ENCODE data around the gene ZMIZ1. TPM values are rescaled to one million over a fixed set of nuclear protein-coding genes. Genes with fewer than 3 reads are reported as not detected.

Gene ZMIZ1
- total and polyA plus RNA-seq, 2 donors: 30.2 to 54.6 TPM

GRCh38 chr10:79132681-79133381 is 64.1 kb downstream of the ZMIZ1 start:
- Histone ChIP-seq H3K4me1 (ENCODE audit: insufficient read depth) (peaks cover under 1% of the 10 kb centered on the region), H3K36me3 (ENCODE audit: insufficient read depth) (no peaks in the 10 kb centered on the region), H3K4me3 (ENCODE audit: low read depth, low read length) (no peak overlapping the region), H3K27ac (ENCODE audit: low read depth) (no peak overlapping the region)
- WGBS: 42% methylated on average over 7 of the region's 7 CpGs
- DNase-seq (ENCODE audit: extremely low spot score): no peak

- 34% methylated on average over 2 of the region's 2 CpGs for WGBS
Measured at GRCh38 chr10:79133416-79133815, 64.7 kb downstream of the ZMIZ1 start.

GRCh38 chr10:79135790-79136189 is 67.0 kb downstream of the ZMIZ1 start:
- Histone ChIP-seq H3K27ac (ENCODE audit: low read depth) (no peak overlapping the region), H3K4me3 (ENCODE audit: low read depth, low read length) (no peak overlapping the region), H3K36me3 (ENCODE audit: insufficient read depth) (no peaks in the 10 kb centered on the region), H3K4me1 (ENCODE audit: insufficient read depth) (peaks cover 2% of the 10 kb centered on the region)
- DNase-seq (ENCODE audit: extremely low spot score): no peak
- 63% methylated on average over 9 of the region's 9 CpGs for WGBS

More at GRCh38 chr10:79133416-79133815, 64.7 kb downstream of the ZMIZ1 start:
- Histone ChIP-seq H3K4me1 (ENCODE audit: insufficient read depth) (peaks cover 2% of the 10 kb centered on the region), H3K4me3 (ENCODE audit: low read depth, low read length) (no peak overlapping the region), H3K36me3 (ENCODE audit: insufficient read depth) (no peaks in the 10 kb centered on the region), H3K27ac (ENCODE audit: low read depth) (no peak overlapping the region)
- no peak for DNase-seq (ENCODE audit: extremely low spot score)

GRCh38 chr10:79136236-79137005 is 67.7 kb downstream of the ZMIZ1 start:
- 51% methylated on average over 2 of the region's 2 CpGs for WGBS
- no peak for DNase-seq (ENCODE audit: extremely low spot score)
- Histone ChIP-seq H3K27ac (ENCODE audit: low read depth) (no peak overlapping the region), H3K4me3 (ENCODE audit: low read depth, low read length) (no peak overlapping the region), H3K36me3 (ENCODE audit: insufficient read depth) (no peaks in the 10 kb centered on the region), H3K4me1 (ENCODE audit: insufficient read depth) (peaks cover 2% of the 10 kb centered on the region)

- H3K27ac ChIP-seq (ENCODE audit: low read depth): peak overlapping the region; percentile 83
- no peak overlapping the region for H3K4me3 ChIP-seq (ENCODE audit: low read depth, low read length)
- DNase-seq (ENCODE audit: extremely low spot score): no peak
- no peaks in the 10 kb centered on the region for H3K36me3 ChIP-seq (ENCODE audit: insufficient read depth)
- 27% methylated on average over 8 of the region's 8 CpGs for WGBS
- peaks cover 2% of the 10 kb centered on the region for H3K4me1 ChIP-seq (ENCODE audit: insufficient read depth)
Measured at GRCh38 chr10:79137300-79137756, 68.6 kb downstream of the ZMIZ1 start.

GRCh38 chr10:79137826-79138225 is 69.1 kb downstream of the ZMIZ1 start:
- Histone ChIP-seq H3K4me3 (ENCODE audit: low read depth, low read length) (no peak overlapping the region), H3K4me1 (ENCODE audit: insufficient read depth) (peaks cover 2% of the 10 kb centered on the region), H3K27ac (ENCODE audit: low read depth) (peak overlapping the region; percentile 83), H3K36me3 (ENCODE audit: insufficient read depth) (no peaks in the 10 kb centered on the region)
- DNase-seq (ENCODE audit: extremely low spot score): no peak
- 12% methylated on average over 13 of the region's 13 CpGs for WGBS

- 75% methylated on average over 5 of the region's 5 CpGs for WGBS
- no peak for DNase-seq (ENCODE audit: extremely low spot score)
- Histone ChIP-seq H3K36me3 (ENCODE audit: insufficient read depth) (no peaks in the 10 kb centered on the region), H3K27ac (ENCODE audit: low read depth) (peak overlapping the region; percentile 83), H3K4me3 (ENCODE audit: low read depth, low read length) (no peak overlapping the region), H3K4me1 (ENCODE audit: insufficient read depth) (peaks cover 2% of the 10 kb centered on the region)
Measured at GRCh38 chr10:79138449-79139123, 69.8 kb downstream of the ZMIZ1 start.

- H3K4me3 ChIP-seq (ENCODE audit: low read depth, low read length): no peak overlapping the region
- 14% methylated on average over 26 of the region's 26 CpGs for WGBS
- DNase-seq (ENCODE audit: extremely low spot score): no peak
- H3K27ac ChIP-seq (ENCODE audit: low read depth): peak overlapping the region; percentile 86
- peaks cover 2% of the 10 kb centered on the region for H3K4me1 ChIP-seq (ENCODE audit: insufficient read depth)
- H3K36me3 ChIP-seq (ENCODE audit: insufficient read depth): no peaks in the 10 kb centered on the region
Measured at GRCh38 chr10:79139124-79139835, 70.5 kb downstream of the ZMIZ1 start.

- no peak for DNase-seq (ENCODE audit: extremely low spot score)
- Histone ChIP-seq H3K36me3 (ENCODE audit: insufficient read depth) (no peaks in the 10 kb centered on the region), H3K27ac (ENCODE audit: low read depth) (peak overlapping the region; percentile 86), H3K4me1 (ENCODE audit: insufficient read depth) (peaks cover 2% of the 10 kb centered on the region), H3K4me3 (ENCODE audit: low read depth, low read length) (no peak overlapping the region)
- WGBS: 86% methylated on average over 7 of the region's 7 CpGs
Measured at GRCh38 chr10:79140085-79140793, 71.5 kb downstream of the ZMIZ1 start.

- DNase-seq (ENCODE audit: extremely low spot score): no peak
- no peak overlapping the region for H3K4me3 ChIP-seq (ENCODE audit: low read depth, low read length)
- H3K4me1 ChIP-seq (ENCODE audit: insufficient read depth): peaks cover 2% of the 10 kb centered on the region
- H3K27ac ChIP-seq (ENCODE audit: low read depth): no peak overlapping the region
- 82% methylated on average over 15 of the region's 15 CpGs for WGBS
- no peaks in the 10 kb centered on the region for H3K36me3 ChIP-seq (ENCODE audit: insufficient read depth)
Measured at GRCh38 chr10:79140855-79141254, 72.1 kb downstream of the ZMIZ1 start.

- Histone ChIP-seq H3K4me3 (ENCODE audit: low read depth, low read length) (no peak overlapping the region), H3K4me1 (ENCODE audit: insufficient read depth) (peaks cover 4% of the 10 kb centered on the region), H3K36me3 (ENCODE audit: insufficient read depth) (no peaks in the 10 kb centered on the region), H3K27ac (ENCODE audit: low read depth) (peak overlapping the region; percentile 46)
- 46% methylated on average over 10 of the region's 10 CpGs for WGBS
- no peak for DNase-seq (ENCODE audit: extremely low spot score)
Measured at GRCh38 chr10:79142064-79142491, 73.3 kb downstream of the ZMIZ1 start.

- H3K27ac ChIP-seq (ENCODE audit: low read depth): peak overlapping the region; percentile 38
- H3K36me3 ChIP-seq (ENCODE audit: insufficient read depth): no peaks in the 10 kb centered on the region
- no peak overlapping the region for H3K4me3 ChIP-seq (ENCODE audit: low read depth, low read length)
- WGBS: 88% methylated on average over 13 of the region's 13 CpGs
- peaks cover 4% of the 10 kb centered on the region for H3K4me1 ChIP-seq (ENCODE audit: insufficient read depth)
- DNase-seq (ENCODE audit: extremely low spot score): no peak
Measured at GRCh38 chr10:79142522-79143309, 74.0 kb downstream of the ZMIZ1 start.
